HG02623 (cell line): ENCODE results near the gene HSF2BP.
"Not testable (repeated sequence)": the region's sequence is repeated elsewhere in the genome, so short reads cannot be mapped to it uniquely, and the experiment has no call there.

ENCODE experiments used
- ATAC-seq: cut with Tn5 transposase; IDR thresholded peaks from one replicate; pipeline ENCODE4 v1.9.1; 2021; ENCODE audit warnings: moderate library complexity; ENCODE audit not compliant: unreplicated experiment

The HSF2BP gene

DNA sequence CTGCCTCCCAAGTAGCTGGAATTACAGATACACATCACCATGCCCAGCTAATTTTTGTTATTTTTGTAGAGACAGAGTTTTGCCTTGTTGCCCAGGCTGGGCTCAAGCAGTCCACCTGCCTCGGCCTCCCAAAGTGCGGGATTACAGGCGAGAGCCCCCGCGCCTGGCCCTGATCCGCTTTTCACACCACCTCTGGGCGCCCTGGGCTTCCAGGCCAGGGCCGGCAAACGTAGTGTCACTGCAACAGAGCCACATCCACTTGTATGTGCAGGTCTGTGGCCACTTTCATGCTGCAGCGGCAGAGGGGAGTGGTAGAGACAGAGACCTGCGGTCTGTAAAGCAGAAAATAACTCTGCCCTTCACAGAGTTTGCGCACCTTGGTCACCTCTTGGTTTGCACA lies 29.6 kb upstream of the HSF2BP start:
- ATAC-seq, result no peak

DNA sequence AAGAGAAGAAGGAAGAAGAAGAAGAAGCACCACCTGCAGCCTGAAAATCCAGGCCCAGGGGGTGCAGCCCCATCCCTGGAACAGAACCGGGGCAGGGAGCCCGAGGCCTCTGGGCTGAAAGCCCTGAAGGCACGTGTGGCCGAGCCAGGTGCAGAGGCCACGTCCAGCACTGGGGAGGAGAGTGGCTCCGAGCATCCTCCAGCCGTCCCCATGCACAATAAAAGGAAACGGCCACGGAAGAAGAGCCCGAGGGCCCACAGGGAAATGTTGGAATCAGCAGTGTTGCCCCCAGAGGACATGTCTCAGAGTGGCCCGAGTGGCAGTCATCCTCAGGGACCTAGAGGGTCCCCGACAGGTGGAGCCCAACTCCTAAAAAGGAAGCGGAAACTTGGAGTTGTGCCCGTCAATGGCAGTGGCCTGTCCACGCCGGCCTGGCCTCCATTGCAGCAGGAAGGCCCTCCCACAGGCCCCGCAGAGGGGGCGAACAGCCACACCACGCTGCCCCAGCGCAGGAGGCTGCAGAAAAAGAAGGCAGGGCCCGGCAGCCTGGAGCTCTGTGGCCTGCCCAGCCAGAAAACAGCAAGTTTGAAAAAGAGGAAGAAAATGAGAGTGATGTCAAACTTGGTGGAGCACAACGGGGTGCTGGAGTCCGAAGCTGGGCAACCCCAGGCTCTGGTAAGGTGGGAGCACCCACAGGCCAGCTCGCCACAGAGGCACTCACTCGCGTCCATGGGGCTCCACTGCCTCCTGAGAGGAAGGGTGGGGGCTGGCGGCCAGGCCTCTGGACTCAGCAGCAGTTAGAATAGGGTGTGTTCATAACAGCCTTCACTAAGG lies 28.5 kb upstream of the HSF2BP start:
- no peak for ATAC-seq

DNA sequence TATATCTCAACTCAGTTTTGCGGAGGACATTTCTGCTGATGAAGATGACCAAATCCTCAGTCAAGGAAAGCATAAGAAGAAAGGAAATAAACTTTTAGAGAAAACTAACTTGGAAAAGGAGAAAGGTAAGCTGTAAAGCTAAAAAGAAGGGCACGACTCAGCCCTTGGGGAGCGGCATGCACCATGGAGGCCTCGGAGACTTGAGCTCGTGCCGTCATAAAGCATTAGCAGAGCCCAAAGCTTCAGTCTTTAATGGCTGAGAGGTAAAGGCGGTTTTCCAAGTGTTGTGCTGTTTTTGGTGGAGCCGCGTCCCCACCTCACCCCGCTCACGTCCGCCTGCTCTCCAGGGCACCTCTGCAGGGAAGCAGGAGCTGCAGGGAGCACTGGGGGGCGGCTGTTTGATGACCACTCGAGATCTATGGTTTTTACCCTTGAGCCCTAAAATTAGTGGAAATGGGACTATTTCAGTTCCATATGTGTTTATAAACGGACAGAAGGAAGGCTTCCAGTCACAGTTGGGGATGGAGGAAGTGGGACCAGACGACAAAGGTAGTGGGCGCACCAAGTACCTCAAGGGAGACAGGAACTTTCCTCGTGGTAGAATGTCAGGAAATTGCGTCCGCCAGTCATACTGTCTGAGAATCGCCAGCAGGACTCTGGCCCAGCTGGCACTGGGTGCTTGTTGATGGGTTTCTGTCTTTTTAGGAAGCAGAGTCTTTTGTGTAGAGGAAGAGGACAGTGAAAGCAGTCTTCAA lies 27.7 kb upstream of the HSF2BP start:
- ATAC-seq, result no peak

DNA sequence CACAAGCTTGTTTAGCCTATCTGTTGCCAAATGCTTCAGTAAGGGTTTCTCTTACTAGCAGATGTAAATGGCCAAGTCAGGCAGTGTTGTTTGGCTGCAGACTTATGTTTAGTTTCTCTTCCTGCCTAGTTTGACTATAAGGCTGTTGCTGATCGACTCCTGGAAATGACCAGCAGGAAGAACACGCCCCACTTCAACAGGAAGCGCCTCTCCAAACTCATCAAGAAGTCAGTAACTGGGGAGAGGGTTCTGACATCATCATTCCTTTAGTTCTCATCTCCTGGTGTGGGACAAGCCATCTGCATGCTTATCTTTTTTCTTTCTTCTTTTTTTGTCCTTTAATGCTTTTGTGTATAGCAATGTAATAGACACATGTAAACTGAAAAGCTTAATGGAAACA lies 25.1 kb upstream of the HSF2BP start:
- no peak for ATAC-seq

DNA sequence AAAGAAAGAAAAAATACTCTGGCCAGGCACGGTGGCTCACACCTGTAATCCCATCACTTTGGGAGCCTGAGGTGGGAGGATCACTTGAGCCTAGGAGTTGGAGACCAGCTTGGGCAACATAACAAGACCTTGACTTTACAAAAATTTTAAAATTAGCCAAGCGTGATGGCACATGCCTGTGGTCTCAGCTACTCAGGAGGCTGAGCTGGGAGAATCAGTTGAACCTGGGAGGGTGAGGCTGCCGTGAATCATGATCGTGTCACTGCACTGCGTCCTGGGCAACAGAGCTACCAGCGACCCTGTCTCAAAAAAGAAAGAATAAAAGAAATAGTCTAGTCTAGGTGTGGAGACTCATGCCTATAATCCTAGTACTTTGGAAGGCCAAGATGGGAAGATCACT lies 22.4 kb upstream of the HSF2BP start:
- ATAC-seq, result no peak

DNA sequence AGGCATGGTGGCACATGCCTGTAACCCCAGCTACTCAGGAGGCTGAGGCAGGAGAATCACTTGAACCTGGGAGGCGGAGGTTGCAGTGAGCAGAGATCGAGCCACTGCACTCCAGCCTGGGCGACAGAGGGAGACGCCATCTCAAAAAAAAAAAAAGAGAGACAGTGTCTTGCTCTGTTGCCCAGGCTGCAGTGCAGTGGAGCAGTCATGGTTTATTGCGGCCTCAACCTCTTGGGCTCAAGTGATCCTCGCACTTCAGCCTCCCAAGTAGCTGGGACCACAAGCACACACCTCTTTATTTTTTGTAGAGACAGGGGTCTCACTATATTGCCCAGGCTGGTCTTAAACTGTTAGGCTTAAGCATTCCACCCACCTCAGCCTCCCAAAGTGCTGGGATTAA lies 21.1 kb upstream of the HSF2BP start:
- ATAC-seq, result not testable (repeated sequence)

DNA sequence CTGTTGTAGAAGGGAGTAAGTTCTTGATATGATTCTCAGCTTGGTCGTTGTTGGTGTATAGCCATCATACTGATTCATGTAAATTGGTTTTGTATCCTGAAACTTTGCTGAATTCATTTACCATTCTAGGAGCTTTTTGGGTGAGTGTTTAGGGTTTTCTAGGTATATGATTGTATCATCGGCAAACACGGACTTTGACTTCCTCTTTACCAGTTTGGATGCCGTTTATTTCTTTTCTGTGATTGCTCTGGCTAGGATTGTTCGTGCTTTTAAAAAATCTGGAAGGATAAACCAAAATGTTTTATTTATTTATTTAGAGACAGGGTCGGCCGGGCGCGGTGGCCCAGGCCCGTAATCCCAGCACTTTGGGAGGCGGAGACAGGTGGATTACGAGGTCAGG lies 20.7 kb upstream of the HSF2BP start:
- ATAC-seq, result no peak

DNA sequence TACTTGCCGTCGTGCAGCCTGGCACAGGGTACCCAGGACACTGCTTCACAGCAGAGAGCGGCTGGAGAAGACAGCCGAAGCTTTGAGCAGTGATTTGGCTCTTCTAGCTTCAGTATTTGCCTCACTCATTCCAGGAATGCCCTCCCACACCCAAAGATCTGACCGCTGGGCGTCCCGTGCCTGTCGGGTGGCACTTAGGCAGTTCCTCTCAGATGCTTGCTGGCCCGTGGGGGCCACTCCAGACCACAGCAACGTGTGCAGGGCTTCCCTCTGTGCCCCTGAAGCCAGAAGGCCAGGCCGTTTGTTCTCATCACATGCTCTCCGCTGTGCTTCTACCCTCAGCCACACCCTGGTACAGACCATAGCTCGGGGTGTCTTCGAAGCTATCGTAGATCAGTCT lies 17.1 kb upstream of the HSF2BP start:
- no peak for ATAC-seq

DNA sequence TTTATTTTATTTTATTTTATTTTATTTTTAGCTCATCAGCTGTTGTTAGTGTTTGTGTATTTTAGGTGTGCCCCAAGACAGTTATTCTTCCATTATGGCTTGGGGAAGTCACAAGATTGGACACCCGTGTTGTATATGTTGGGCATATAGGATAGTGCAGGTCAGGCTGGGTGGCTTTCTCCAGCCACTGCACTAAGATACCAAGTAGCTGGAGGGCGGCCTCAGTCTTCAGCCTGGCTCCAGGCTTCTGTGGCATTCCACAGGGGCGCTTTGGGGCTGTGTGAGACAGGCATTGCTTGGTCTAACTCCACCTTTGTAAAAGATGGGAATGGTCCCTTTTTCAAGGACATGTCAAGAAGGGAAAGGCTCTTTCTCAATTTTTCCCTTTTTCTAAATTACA lies 16.6 kb upstream of the HSF2BP start:
- ATAC-seq, result no peak

DNA sequence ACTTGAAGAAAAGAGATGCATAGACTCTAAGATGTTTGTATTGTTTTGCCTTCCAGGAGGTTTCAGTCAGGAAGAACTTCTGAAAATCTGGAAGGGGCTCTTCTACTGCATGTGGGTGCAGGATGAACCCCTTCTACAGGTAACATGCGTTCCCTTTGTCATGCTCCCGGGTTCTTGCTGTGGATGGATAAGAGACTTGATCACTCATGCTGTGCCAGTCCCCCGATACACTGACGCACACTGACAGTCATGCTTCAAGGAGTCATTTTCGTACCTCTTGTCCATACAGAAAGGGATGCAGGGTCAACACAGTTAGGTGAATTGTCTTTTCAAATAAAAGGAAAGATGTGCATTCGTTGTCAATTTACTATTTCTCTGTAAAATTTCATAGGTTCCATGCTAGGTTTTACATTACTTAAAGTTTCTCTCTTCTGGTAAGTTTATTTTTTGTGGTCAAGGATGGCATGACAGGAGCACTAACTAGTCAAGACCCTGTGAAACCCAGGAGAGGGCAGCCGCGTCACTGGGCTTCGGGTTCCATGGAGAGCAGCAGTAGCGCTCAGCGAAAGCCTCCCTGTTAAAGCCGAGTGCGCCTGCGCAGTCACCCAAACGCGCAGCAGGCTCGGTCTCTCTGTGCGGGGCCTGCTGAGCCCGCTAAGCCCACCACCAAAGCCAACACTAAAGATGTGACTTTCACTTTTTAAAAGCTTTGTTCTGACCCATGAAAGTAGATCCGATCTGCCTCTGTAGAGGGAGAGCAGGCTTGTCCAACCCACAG lies 10.7 kb upstream of the HSF2BP start:
- no peak for ATAC-seq

DNA sequence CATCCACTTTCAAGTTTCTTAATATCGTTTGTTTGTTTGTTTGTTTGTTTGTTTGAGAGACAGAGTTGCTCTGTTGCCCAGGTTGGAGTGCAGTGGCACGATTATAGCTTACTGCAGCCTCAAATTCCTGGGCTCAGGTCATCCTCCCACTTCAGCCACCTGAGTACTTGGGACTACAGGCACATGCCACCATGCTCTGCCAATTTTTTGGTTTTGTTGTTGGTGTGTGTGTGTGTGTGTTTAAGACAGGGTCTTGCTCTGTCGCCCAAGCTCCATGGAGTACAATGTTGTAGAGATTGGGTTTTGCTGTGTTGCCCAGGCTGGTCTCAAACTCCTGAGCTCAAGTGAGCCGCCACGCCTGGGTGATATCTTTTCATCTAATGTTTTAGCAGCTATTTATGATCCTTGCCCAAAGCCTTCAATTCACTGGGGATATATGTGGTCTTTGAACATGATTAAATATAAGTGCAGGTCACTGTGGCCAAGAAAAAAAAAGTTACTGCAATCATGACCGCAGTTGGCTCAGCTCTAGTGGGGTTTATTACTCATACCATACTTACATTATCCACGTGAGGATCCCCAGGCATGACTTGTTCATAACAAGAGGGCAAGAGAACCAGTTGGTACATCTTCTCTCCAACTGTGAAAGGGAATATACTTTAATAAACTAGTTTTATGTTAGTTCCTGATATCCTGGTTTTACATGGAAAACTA lies 8.1 kb upstream of the HSF2BP start:
- ATAC-seq, result no peak

DNA sequence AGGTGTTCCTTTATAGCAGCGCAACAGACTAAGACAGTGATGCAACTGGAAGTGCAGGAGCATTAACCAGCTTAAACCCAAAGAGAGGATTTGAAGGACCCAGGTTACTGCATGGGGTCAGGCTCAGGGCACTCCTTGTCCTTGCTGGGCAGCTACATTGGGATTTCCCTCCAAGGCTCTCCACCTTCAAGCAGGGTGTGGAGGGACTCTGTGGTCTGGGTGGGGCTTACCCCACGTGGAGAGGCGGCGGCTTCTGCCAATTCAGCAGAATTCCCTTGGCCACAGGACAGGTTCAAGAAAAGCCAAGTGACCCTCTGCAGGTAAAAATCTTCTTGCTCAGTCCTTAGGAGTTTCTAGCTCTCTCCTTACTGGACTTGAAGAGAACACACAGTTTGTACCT lies 6.6 kb upstream of the HSF2BP start:
- ATAC-seq, result no peak

DNA sequence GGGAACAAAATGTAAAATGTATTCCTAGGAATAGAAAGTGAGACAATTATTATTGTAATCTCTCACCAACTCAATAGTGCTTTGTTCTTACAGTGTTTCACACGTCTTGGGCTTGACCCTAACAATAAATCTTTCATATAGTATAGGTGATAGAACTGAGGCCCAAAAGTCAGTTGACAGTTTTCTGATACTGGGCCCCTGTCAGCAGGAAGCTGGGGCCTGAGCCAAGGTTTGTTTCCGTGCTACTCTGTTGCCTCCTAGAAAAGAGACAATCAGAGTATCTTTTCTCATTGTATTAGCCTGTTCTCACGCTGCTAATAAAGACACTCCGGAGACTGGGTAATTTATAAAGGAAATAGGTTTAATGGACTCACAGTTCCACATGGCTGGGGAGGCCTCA lies 5.1 kb upstream of the HSF2BP start:
- no peak for ATAC-seq

DNA sequence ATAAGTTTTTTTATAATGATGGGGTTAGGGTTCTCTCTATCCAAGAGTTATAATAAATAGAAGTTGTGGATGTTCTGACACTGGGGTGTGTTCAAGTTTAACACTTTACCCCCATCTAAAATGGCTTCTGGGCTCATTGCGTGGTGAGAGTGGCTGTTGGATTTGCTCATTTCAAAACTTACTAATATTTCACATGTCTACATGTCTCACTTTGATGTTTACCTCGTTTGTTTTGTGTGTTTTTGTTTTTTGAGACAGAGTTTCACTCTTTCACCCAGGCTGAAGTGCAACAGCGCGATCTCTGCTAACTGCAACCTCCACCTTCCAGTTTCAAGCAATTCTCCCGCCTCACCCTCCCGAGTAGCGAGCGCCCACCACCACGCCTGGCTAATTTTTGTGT lies 3.7 kb upstream of the HSF2BP start:
- ATAC-seq, result no peak

DNA sequence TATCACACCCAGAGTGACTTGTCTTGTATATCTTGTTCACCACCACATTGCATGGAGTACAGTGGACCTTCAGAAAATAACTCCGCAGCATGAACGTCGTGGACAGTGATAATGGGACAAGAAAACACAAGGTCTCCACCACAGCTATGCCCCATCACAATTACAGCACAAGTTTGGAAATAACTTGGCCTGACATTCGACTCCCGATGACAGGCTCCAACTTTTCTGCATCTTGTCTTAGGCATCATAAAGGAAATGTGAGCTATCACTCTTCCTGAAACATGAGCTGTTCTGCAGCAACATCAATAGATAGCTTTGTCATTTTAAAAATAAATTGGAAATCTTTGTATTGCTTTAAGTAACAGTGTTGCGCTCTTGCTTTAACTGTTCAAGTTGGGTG lies 3.0 kb upstream of the HSF2BP start:
- no peak for ATAC-seq

DNA sequence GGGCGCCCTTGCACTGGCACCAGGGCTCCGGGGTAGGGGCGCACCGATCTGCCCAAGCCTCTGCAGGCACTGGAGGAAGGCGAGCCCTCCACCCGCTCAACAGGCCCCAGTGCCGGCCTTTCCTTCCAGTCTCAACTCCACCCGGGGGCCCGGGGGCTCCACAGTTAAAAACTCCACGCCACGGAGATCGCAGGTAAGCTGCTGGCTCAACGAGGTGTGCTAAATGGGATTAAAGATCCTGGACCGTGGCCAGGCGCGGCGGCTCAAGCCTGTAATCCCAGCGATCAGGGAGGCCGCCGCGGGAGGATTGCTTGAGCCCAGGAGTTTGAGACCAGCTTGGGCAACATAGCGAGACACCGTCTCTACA lies 536 bp downstream of the HSF2BP start:
- ATAC-seq, result no peak

DNA sequence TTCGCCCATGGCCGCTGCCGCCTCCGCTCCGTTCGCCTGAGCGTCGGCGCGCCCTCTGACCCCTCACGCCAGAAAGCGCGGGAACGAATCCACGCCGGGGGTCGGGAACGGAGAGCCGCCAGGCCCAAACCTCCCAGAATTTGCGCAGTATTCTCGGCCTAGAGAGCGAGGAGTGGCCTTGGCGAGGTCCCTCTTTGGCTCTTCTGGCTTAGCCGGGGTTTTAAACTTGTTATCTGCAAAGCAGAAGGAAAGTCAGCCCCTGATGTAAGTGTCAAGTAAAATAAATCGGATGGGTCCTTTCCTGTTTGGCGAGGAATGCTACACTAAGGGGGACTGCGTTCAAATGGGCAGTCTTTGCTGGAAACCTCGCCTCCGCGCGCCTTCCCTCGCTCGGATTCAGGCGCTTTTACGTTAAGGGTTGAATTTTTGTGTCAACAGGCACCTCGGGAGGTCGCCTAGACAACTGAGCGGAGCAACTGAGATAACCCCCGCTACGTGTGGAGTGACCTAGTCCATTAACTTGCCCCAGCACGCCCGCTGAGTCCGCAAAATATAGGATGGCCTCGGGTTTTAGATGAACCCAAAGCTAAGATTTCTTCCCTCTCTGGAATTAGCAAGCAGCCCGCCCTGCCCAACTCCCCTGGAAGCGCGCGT lies 1.1 kb downstream of the HSF2BP start:
- ATAC-seq, result no peak

DNA sequence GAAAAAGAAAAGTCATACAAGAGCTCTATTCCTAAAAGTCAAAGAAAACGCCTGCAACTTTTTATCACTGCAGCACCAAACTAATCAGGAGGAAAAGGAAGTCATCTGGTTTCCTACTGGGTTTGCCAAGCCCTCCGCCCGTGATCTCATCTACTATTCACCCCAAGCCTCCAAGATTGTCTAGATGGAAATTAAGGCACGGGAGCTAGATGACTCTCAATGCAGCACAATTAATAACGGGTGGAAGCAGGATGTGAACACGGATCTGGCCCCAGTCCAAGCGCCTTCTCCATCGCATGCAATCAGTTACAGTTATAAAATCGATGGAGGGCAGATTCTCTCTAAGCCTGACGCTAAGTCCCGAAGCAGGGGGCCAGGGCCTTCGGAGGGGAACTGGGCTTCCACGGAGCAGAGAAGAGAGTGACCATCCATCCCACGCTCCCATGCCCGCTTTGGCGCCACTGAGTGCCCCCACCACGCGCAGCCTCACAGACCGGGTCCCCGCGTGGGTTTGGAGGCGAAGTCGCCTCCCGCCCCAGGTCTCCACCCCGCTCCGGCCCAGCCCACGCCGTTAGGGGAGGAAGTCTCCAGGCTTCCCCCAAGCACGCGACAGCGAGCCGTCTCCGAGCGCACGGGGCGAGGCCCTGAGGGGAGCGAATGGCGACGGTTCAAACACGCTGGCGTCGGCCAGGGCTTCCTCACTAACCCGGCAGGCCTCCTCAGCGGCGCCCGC lies 1.8 kb downstream of the HSF2BP start:
- ATAC-seq, result no peak

DNA sequence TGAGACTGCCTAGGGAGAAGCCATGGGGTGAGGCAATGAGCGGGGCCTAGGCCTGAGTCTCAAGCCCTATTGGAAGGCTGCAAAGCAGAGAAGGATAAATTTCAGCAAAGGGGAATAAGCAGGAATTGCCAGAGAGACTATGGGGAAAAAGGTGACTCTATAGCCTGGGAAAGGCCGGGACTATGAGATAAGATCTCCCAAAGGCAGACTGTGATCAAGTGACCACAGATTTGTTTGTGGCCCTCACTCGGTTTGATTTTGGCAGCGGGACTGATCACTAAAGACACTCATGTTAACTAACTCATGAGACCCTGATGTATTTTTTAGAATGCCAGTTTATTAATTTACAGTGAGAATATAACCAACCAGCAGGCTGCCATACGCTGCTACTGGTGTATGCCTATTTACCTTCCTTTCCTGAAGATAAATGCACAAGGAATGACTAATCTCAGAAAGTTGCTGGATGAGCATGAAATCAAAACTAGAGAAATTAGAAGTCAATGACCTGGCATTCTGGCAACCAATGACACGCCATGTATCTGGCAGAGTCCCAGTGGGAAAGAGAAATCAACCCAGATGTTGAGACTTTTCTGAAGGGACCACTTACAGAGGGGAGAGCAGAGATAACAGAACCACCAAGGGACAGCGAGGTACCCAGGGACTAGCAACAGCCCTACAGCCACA lies 4.3 kb downstream of the HSF2BP start:
- ATAC-seq, result no peak
